Upper lobe of left lung (tissue), 4 donors: ENCODE data around the gene TTLL8.

Source experiments
- POLR2A ChIP-seq, 4 donors: fragments of 450-650 bp; IDR thresholded peaks; one replicate each; pipeline ENCODE4 v1.5.1; 2016 to 2017; ENCODE audit warnings: antibody characterized with exemption in 4 of 4, mild to moderate bottlenecking in 2 of 4
- POLR2AphosphoS5 ChIP-seq, 2 donors: sonication (generic); formaldehyde crosslinking; IDR thresholded peaks; one replicate each; pipeline ENCODE4 v1.5.1; 2017; ENCODE audit warnings: antibody characterized with exemption in 2 of 2
- TF ChIP-seq, protein P1 (sequence below), 6 experiments: fragments of 450-650 bp in 4 of 6; fragments of 200-600 bp in 2 of 6; sonication (generic) in 2 of 6; IDR thresholded peaks; one replicate each; pipeline ENCODE4 v1.5.1; 2016 to 2019; ENCODE audit warnings: antibody characterized with exemption in 6 of 6

DNA sequence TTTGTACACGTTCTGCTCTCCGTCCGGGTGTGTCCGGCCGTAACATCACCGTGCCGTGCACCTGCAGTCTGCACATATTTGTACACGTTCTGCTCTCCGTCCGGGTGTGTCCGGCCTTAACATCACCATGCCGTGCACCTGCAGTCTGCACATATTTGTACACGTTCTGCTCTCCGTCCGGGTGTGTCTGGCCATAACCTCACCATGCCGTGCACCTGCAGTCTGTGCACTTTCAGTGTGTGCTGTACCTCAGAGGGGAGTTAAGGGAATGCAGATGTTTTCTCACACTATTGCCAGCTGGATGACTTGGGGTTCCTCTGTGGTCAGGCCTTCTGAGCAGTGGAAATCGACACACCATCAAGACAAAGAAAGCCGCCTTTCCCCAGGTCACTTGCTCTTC, 4.2 kb downstream of the TTLL8 start:
- TF ChIP-seq, protein P1, sequence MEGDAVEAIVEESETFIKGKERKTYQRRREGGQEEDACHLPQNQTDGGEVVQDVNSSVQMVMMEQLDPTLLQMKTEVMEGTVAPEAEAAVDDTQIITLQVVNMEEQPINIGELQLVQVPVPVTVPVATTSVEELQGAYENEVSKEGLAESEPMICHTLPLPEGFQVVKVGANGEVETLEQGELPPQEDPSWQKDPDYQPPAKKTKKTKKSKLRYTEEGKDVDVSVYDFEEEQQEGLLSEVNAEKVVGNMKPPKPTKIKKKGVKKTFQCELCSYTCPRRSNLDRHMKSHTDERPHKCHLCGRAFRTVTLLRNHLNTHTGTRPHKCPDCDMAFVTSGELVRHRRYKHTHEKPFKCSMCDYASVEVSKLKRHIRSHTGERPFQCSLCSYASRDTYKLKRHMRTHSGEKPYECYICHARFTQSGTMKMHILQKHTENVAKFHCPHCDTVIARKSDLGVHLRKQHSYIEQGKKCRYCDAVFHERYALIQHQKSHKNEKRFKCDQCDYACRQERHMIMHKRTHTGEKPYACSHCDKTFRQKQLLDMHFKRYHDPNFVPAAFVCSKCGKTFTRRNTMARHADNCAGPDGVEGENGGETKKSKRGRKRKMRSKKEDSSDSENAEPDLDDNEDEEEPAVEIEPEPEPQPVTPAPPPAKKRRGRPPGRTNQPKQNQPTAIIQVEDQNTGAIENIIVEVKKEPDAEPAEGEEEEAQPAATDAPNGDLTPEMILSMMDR (IDR thresholded peaks at IDR 0.05) = no peak
- TF ChIP-seq POLR2A (IDR thresholded peaks at IDR 0.05) (no peak), POLR2AphosphoS5 (IDR thresholded peaks at IDR 0.05) (no peak)
